Superior temporal gyrus (tissue), 1 donor: ENCODE data around the gene SSNA1.
"Not testable (repeated sequence)": the region's sequence is repeated elsewhere in the genome, so short reads cannot be mapped to it uniquely, and the experiment has no call there.

Experiments used
- DNase-seq: peaks from one replicate; pipeline ENCODE4 v3.0.0-alpha.2; 2016; ENCODE audit errors: extremely low spot score

The SSNA1 gene

DNA sequence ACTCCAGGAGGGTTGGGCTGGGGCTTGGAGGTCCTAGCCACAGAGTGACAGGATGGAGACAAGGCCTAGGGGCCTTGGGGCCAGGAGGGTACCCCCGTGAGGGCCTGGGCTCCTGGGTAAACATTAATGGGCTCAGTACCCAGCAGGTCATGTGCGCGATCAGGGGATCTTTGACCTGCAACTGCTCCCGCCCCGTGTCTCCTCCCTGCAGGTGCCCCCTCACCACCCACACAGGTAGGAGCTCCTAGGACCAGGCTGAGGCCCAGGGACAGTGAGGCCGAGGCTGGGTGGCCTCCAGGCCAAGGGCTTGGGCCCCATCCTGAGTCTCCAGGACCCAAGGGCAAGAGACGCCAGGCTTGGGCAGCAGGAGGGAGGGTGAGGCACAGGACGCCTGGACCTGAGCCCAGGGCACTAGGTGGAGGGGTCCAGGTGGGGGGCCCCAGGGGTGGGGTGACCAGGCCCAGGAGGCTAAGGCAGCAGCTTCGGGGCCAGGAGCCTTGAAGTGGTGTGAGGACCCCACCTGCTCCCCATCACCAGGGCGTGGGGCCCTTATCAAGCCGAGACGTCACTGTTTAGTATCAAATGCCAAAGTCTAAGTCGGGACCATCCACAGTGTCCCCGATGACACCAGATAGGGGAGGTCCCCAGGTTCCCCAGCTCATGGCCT lies 42.4 kb downstream of the SSNA1 start, which contains the start of gene SLC34A3:
Gene SLC34A3, plus strand, starts transcription at position 197 of the 667 bp plus-strand sequence. CDS start 802 bp downstream, outside the sequence.
- DNase-seq, result no peak

DNA sequence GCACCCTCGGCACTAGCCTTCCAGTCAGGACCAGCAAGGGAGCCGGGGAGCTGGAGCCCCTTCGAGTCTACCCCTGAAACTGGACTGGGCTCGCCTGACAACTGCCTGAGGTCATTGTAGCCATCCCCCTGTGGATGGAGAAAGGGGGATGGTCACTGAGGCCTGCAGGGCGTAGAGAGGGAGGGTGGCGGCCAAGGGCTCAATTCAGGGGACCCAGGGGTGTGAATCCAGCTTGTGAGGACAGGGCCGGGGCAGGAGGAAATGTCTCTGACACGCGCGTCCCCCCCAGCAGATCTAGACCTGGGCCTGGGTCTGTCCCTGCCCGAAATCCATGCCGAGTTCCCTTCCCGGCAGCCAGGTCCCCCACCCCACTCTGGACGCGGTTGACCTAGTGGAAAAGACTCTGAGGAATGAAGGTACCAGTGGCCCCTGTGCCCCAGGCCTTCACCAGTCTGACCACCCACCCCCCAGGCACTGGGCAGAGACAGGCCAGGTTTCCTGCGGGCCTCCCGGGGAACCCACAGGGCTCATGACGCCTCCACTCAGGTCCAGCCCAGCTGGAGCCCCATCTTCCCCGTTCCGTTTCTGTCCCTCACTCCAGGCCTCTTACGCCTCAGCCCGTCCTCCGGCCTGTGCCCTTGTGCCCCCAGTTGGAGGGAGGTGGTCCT lies 43.0 kb downstream of the SSNA1 start:
- DNase-seq, result no peak

DNA sequence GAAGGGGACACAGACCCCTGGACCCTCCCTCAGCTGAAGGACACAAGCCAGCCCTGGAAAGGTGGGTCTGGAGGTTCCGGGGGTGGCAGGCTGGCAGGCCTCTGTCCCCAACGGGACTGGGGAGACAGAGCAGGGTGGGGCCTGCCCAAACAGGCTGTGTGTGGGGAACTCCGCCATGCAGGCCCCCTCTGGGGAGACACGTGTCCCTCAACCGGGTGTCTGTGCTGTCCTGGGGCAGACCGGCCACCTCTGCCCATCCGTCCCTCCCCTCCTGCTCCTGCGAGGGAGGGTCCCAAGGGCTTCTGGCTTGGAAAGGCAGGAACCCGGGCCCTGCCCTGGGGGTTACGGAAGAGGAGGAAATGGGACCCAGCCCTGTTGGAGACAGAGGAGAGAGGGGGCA lies 43.6 kb downstream of the SSNA1 start:
- no peak for DNase-seq

DNA sequence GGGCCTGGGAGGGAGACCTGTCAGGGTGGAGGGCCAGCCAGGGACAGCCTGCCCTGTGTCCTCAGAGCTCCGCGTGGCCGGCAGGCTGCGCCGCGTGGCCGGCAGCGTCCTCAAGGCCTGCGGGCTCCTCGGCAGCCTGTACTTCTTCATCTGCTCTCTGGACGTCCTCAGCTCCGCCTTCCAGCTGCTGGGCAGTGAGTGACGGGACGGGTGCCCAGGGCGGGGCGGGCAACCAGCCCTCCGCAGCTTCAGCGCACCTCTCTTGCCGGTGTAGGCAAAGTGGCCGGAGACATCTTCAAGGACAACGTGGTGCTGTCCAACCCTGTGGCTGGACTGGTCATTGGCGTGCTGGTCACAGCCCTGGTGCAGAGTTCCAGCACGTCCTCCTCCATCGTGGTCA lies 44.0 kb downstream of the SSNA1 start:
- DNase-seq, result no peak

DNA sequence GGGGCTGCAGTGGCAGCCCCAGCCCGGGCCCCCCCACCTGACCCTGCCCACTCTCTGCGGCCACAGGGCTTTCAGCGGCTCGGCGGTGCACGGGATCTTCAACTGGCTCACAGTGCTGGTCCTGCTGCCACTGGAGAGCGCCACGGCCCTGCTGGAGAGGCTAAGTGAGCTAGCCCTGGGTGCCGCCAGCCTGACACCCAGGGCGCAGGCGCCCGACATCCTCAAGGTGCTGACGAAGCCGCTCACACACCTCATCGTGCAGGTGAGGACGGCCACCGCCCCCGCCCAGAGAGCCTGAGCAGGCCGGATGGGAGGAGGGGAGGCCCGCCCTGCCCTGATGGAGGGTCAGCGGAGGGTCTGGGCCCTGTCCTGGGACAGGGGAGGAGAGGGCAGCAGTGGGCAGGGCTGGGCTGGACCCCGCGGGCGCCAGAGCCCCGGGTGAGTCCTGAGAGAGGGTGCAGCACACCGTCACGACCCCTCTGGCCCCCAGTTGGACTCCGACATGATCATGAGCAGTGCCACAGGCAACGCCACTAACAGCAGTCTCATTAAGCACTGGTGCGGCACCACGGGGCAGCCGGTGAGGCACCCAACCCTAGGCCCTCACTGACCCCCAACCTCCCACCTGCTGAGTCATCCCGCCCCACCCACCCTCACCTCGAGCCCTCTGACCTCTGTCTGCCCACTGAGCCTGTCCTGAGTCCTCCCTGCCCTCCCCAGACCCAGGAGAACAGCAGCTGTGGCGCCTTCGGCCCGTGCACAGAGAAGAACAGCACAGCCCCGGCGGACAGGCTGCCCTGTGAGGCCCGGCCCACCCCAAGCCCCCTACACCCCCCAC lies 44.9 kb downstream of the SSNA1 start:
- no peak for DNase-seq

DNA sequence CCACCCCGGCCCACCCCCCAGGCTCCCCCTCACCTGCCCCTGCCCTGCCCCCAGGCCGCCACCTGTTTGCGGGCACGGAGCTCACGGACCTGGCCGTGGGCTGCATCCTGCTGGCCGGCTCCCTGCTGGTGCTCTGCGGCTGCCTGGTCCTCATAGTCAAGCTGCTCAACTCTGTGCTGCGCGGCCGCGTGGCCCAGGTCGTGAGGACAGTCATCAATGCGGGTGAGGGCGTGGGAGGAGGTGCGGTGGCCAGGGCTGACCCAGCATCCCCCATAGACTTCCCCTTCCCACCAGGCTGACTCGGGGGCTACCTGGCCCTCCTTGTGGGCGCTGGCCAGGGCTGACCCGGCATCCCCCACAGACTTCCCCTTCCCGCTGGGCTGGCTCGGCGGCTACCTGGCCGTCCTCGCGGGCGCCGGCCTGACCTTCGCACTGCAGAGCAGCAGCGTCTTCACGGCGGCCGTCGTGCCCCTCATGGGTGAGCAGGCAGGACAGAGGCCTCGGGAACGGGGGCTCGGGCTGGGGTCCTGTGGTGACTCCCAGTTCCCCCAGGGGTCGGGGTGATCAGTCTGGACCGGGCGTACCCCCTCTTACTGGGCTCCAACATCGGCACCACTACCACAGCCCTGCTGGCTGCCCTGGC lies 45.7 kb downstream of the SSNA1 start:
- no peak for DNase-seq

DNA sequence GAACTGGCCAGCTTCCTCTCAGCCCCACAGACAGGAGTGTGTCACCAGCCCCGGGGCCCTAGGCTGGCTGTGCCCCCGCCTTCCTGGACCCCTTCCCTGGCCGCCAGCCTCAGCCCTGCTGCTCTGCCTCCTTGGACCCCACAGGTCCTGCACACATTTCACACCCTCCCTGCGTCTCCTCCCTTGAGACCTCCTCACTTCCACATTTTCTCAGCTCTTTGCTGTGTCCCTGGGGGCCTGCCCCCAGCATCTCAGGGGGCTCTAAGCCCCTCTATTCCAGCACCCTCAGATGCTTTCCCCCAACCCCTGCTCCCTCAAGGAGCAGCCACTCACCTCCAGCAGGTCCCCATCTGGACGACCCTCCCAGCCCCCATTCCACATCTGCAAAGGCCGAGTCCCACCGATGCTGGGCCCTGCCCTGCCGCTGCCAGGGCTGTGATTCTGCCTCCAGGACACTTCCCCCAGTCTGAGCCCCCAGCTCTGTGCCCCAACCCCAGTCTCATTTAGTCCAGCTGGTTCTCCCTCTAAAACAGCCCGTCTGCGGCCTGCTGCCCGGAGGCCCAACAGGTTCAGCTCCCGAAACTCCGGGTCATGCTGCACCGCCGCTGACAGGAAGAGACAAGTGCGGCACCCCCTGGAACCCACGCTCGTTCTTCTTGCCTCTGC lies 46.4 kb downstream of the SSNA1 start:
- no peak for DNase-seq

DNA sequence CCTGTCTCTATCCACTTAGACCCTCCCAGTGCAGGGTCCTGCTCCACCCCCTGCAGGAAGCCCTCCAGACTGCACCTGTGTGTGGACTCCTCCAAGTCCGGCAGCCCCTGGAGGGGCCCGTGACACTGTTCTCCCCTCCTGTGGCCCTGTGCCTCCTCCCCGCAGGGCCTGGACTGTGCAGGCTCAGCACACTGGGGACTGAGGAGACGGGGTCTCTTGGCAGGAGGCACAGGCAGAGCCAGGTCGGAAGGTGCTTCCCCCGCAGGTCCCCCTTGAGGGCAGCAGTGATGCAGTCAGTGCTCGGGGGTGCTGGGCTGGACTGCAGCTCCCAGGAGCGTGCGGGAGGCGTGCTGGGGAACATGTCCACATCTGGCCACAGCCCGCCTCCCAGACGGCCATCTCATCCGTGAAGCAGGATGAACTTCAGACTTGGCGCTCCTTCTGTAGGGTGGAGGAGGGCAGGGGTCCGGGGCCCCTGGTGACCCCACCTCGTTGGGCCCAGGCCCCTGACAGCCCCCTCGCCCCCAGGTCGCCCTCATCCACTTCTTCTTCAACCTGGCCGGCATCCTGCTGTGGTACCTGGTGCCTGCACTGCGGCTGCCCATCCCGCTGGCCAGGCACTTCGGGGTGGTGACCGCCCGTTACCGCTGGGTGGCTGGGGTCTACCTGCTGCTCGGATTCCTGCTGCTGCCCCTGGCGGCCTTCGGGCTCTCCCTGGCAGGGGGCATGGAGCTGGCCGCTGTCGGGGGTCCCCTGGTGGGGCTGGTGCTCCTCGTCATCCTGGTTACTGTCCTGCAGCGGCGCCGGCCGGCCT lies 47.2 kb downstream of the SSNA1 start:
- DNase-seq, result no peak

DNA sequence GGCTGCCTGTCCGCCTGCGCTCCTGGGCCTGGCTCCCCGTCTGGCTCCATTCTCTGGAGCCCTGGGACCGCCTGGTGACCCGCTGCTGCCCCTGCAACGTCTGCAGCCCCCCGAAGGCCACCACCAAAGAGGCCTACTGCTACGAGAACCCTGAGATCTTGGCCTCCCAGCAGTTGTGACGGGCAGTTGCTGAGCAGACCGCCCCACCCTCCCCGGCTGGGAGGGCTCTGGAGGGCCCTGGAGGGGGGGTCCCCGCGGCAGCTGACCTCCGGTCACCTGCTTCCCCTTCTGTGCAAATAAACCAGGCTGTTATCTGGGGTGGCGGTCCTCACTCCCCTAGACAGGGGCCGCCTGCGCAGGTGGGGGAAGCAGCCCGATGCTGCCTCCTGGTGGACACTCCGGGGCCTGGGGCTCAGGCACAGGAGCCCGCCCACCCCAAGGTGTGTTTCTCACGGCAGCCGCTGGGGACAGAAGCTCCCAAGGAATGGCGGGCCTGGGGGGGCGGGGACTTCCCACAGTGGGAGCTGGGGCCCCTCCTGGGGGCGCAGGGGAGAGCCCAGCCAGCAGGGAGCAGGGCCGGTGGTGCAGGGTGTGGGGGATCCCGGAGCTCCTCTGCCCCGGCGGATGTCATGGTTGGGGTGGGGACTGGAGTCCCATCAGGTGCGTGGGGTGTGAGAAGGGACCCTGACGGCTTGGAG lies 47.9 kb downstream of the SSNA1 start:
- peak; percentile 73 for DNase-seq

DNA sequence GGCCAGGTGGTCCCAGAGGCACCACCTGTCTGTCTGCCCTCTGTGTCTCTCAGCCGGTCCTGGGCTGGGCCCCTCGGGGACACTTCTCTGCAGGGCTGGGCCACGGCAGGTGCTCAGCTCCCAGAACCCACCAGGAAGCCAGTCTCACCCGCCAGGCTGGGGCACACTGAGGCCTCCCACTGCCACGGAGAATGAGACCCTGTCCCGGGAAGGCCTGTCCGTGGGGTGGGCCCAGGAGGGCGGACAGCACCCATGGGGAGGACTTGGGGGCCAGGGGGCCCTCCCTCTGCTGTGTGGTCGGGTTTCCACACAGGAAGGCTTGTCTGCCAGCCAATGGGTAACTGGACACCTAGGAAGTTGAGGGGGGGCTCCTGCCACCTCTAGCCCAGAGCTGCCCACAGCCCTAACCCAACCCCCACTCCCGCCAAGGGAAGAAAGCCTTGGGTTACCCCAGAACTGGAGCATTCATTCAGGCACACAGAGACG lies 48.5 kb downstream of the SSNA1 start:
- DNase-seq, result peak; percentile 14

DNA sequence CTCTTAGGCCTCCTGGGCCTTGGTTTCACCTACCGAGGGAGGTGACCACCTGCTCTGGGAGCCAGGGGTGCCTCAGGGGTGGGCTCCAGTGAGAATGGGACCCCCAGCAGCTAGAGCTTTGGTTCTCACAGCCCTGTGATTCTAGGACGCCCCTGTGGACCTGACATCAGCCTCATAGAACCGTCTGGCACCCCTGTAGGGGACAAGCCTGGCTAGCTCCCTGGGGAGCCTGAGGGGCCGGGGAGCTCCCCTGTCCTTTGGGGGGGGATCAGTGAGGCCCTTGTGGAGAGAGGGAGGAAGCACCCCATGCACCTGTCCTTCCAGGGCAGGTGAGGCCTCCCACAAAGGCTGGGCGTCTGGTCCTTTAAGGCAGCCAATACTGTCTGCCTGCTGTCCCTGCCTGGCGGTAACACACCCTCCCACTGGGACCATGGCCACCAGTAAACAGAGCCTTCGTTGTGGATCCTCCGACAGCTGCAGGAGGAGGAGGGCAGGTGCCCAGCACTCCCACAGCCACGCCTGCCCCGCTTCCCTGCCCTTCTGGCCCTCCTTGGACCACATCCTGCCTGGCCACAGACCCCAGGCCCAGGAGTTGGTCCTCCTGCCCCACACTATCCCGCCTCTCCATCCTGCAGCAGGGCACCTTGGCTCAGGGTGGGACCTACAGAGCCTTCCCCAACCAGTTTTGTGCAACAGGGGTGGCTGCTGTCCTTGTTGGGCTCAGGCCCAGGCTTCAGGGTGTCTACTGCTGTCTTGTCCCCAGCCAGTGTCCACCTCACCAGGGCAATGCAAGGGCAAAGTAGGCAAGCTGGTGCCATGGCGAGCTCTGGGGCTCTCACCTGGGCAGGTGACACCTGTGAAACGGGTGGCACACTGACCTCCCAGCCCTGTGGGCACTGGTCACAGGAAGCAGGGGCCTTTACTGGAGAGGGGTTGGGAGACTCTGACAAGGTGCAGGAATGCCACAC lies 49.6 kb downstream of the SSNA1 start:
- DNase-seq, result peak; percentile 85

DNA sequence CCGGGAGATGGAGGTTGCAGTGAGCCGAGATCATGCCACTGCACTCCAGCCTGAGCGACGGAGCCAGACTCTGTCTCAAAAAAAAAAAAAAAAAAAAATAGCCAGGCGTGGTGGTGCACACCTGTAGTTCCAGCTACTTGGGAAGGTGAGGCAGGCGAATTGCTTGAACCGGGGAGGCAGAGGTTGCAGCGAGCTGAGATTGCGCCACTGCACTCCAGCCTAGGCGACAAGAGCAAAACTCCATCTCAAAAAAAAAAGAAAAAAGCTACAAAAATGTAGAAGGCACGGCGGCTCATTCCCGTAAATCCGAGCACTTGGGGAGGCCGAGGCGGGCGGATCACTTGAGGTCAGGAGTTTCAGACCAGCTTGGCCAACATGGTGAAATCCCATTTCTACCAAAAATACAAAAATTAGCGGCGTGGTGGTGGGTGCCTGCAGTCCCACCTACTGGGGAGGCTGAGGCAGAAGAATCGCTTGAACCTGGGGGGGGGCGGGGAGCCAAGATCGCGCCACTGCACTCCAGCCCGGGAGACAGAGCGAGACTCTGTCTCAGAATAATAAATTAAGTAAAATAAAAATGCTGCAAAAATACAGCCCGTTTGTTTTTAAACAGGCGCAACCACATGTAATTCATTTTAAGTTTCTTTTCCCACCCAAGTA lies 51.2 kb downstream of the SSNA1 start:
- DNase-seq, result not testable (repeated sequence)
